ENCODE data around the gene XPNPEP1.

DNA sequence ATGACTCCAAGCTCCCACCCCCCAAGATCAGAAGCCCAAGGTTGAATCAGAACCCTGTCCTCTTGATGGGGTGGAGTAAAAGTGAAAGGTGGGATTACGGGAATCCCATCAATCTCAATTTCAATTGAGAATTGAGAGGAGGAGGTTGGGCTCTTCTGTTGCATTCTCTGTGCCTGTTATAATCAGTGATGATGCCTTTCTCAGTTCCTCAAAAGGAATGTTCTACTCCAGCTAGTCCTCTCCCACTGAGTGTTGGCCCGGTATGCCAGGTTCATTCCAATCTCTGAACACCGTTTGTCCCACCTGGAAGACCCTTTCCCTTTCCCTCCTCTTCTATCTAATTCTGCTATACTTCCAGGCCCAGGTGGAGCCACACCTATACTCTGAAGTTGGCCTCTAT is 17.2 kb upstream of the XPNPEP1 start:
- TF ChIP-seq CTCF (IDR thresholded peaks at IDR 0.05) (no peak), POLR2A (IDR thresholded peaks at IDR 0.05) (no peak)

Measured in adrenal gland (tissue), 5 donors.